Kidney (tissue), 14 donors: ENCODE measurements around the gene PF4V1. TPM values are rescaled to one million over a fixed set of nuclear protein-coding genes. Genes with fewer than 3 reads are reported as not detected.

ENCODE experiments used
- DNase-seq, 5 donors: peaks; one replicate each; pipeline ENCODE4 v3.0.0-alpha.2; 2013 to 2020
- FAIRE-seq: peaks from 2 replicates; lab custom pipeline; 2012; peaks lifted over from hg19 to GRCh38; lab: Jason Lieb, UNC
- H3K27ac ChIP-seq, 2 donors: one replicate each; pipeline ENCODE4 v1.7.0; 2013; ENCODE audit warnings: low read depth in 2 of 2, low read length in 2 of 2, inconsistent platforms in 1 of 2
- H3K27me3 ChIP-seq: one replicate; pipeline ENCODE4 v1.7.1; 2013; ENCODE audit warnings: low read length, inconsistent platforms; ENCODE audit not compliant: control insufficient read depth, insufficient read depth
- H3K36me3 ChIP-seq, 3 donors: one replicate each; pipeline versions ENCODE4 v1.7.0 to v1.7.1; 2013; ENCODE audit warnings: low read length in 3 of 3, control low read depth in 1 of 3, inconsistent platforms in 1 of 3; ENCODE audit not compliant: insufficient read depth in 3 of 3, control insufficient read depth in 2 of 3
- H3K4me1 ChIP-seq, 3 donors: one replicate each; pipeline versions ENCODE4 v1.7.0 to v1.7.1; 2013; ENCODE audit warnings: low read length in 3 of 3, inconsistent platforms in 1 of 3, low read depth in 1 of 3; ENCODE audit not compliant: control insufficient read depth in 2 of 3, insufficient read depth in 2 of 3
- H3K4me3 ChIP-seq, 3 donors: one replicate each; pipeline versions ENCODE4 v1.7.0 to v1.8.1; 2013; ENCODE audit warnings: low read length in 3 of 3, control low read depth in 1 of 3, inconsistent platforms in 1 of 3
- H3K9ac ChIP-seq, 3 donors: one replicate each; pipeline versions ENCODE4 v1.7.0 to v1.7.1; 2013; ENCODE audit warnings: low read length in 3 of 3, control low read depth in 1 of 3, inconsistent platforms in 1 of 3
- H3K9me3 ChIP-seq, 3 donors: one replicate each; pipeline versions ENCODE4 v1.7.0 to v1.7.1; 2013; ENCODE audit warnings: low read length in 3 of 3, control low read depth in 1 of 3, inconsistent platforms in 1 of 3; ENCODE audit not compliant: control insufficient read depth in 2 of 3, insufficient read depth in 1 of 3
- intact Hi-C: fragments of 100-400 bp; cut with DNase I; formaldehyde crosslinking; loops from one replicate; pipeline ENCODE4 v1.11.1; 2022
- polyA plus RNA-seq: library from polyadenylated mRNA; stranded (reverse); fragments of 350-450 nt; fragmentation: Illumina TruSeq; extraction: RNeasy Lipid Tissue Mini Kit (QIAGEN cat#74804); gene quantifications from one replicate; pipeline ENCODE4 v1.2.3, GENCODE V29; 2014; ENCODE audit warnings: low read depth, low replicate concordance; ENCODE audit not compliant: insufficient read depth
- total RNA-seq: library from RNA; stranded (reverse); fragmentation: NEBNext Ultra II Directional; extraction: Animal tissue kit (Norgen Biotek cat#: 25700); gene quantifications from one replicate; pipeline ENCODE4 v1.2.1, GENCODE V29; 2021
- TF ChIP-seq, protein P1 (sequence below): IDR thresholded peaks from 3 replicates; pipeline ENCODE4 v1.5.1; 2012; ENCODE audit warnings: mild to moderate bottlenecking, moderate library complexity, borderline replicate concordance; ENCODE audit not compliant: insufficient read depth; ENCODE audit errors: extremely low read depth
- donor health status: control.
- donor health status: control.
- donor health status: control.
- donor health status: control.
- donor health status: control.
- donor health status: DM: yes; HTN: yes; CAD: no.
- donor health status: Normal renal cell carcinoma (clear cell type).

PF4V1 gene
- total and polyA plus RNA-seq, 2 donors from 2014 or later = 1.0 TPM; not detected in 1

DNA sequence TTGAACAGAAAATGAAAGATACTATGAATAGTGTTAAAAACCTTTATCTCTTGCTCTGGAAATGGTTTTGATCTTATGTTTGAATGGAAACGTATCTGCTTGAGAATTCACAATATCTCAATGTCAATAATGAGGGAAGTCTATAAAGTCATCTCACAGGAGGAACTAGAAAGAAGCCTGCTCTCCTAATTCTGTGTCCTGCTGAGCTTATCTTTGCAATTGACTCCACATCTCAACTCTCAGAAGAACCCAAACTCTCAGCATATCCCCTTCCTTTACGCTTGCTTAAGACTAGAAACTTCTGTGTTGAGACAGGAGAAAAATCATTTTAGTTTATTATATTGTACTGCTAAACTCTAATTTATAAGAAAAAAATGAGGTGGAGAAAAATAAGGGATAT is 8.3 kb upstream of the PF4V1 start:
- Histone ChIP-seq H3K27me3 (no peaks in the 10 kb centered on the region), H3K4me3 (no peak overlapping the region), H3K27ac (no peak overlapping the region), H3K4me1 (no peaks in the 10 kb centered on the region), H3K36me3 (no peaks in the 10 kb centered on the region), H3K9ac (no peak overlapping the region), H3K9me3 (no peaks in the 10 kb centered on the region)
- no peak for DNase-seq
- intact Hi-C loops = no loop called here
- TF ChIP-seq, protein P1, sequence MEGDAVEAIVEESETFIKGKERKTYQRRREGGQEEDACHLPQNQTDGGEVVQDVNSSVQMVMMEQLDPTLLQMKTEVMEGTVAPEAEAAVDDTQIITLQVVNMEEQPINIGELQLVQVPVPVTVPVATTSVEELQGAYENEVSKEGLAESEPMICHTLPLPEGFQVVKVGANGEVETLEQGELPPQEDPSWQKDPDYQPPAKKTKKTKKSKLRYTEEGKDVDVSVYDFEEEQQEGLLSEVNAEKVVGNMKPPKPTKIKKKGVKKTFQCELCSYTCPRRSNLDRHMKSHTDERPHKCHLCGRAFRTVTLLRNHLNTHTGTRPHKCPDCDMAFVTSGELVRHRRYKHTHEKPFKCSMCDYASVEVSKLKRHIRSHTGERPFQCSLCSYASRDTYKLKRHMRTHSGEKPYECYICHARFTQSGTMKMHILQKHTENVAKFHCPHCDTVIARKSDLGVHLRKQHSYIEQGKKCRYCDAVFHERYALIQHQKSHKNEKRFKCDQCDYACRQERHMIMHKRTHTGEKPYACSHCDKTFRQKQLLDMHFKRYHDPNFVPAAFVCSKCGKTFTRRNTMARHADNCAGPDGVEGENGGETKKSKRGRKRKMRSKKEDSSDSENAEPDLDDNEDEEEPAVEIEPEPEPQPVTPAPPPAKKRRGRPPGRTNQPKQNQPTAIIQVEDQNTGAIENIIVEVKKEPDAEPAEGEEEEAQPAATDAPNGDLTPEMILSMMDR = no peak
- no peak for FAIRE-seq

DNA sequence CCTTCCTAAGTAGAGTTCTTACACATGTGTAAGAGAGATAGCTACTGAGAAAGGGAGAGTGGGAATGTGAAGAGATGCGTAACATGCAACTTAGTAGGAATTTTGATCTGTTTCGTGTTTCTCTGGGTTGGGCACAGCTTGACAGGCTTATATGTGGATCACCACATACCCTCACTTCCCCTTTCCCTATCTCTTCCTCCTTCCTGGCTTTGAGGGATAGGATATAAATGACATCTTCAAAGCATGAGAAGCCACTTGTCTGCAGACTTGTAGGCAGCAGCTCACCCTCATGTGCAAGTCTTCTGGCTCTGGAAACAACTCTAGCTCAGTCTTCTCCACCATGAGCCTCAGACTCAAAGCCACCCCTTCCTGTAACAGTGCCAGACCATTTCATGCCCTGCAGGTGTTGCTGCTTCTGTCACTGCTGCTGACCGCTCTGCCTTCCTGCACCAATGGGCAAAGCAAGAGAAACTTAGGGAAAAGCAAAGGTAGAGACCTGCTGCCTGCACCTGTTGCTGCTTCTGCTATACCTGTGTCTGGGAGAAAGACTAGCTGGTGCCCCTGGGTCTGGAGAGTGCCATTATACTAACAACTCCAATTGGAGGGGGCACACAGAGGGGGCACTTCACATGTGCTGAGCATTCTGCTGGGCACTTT is 5.4 kb upstream of the PF4V1 start:
- H3K9me3 ChIP-seq = no peaks in the 10 kb centered on the region
- no peaks in the 10 kb centered on the region for H3K36me3 ChIP-seq
- no peak overlapping the region for H3K4me3 ChIP-seq
- FAIRE-seq (no peak), DNase-seq (no peak)
- H3K4me1 ChIP-seq = no peaks in the 10 kb centered on the region
- H3K27me3 ChIP-seq = no peaks in the 10 kb centered on the region
- intact Hi-C loops = no loop called here
- TF ChIP-seq, protein P1 = no peak
- no peak overlapping the region for H3K27ac ChIP-seq
- no peak overlapping the region for H3K9ac ChIP-seq

DNA sequence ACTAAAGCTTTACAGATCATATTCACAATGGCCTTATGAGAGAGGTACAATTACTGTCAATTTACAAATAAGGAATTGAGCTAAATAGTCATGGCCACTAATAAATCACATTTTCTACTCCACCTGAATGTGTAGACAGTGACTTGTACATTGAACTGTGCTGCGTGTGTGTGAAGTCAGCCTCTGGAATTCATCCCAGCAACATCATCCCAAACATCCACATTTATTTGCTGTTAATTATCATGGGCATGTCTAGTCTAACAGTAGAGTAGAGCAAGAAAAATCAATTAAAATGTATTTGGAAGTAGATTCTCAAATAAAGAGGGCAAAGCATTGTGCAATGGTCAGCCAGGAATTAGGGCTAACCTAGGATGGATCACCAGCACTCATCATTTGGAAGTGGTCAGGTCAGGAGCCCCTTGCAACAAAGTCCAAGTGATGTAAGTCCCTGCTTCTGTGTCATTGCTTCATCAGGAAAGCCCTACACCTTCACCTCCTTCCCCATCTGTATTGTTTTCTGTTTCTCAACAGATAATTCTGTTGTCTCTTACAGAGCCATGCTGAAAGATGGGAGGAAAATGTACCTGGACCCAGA is 4.8 kb upstream of the PF4V1 start:
- DNase-seq (no peak), FAIRE-seq (no peak)
- intact Hi-C loops = no loop called here
- TF ChIP-seq, protein P1 = no peak
- H3K27me3 ChIP-seq = no peaks in the 10 kb centered on the region
- H3K9ac ChIP-seq = no peak overlapping the region
- no peak overlapping the region for H3K4me3 ChIP-seq
- peaks cover 0 to 2% (median 0%) of the 10 kb centered on the region in 3 donors for H3K4me1 ChIP-seq
- no peaks in the 10 kb centered on the region for H3K9me3 ChIP-seq
- H3K36me3 ChIP-seq = no peaks in the 10 kb centered on the region
- H3K27ac ChIP-seq = no peak overlapping the region
